Measurements from ENCODE around the gene NR1I3. TPM values are rescaled to one million over a fixed set of nuclear protein-coding genes. Genes with fewer than 3 reads are reported as not detected.

Gene NR1I3
- total and polyA plus RNA-seq, 2 of the 13 experiments (the other 11 are each of a cell fraction or from before 2014, with no cell fraction given), result 0.62 to 0.95 TPM

GRCh38 chr1:161235957-161236775 lies 1.8 kb downstream of the NR1I3 start:
- Histone ChIP-seq H2AFZ (ENCODE audit: low read length) (no peak overlapping the region), H3K79me2 (ENCODE audit: insufficient read depth, low read length) (no peaks in the 10 kb centered on the region), H3K4me3 (replicated peaks in 1 of 3; ENCODE audit: insufficient read depth in 1 of 3, low read depth in 2 of 3, low read length in 3 of 3) (no peak overlapping the region), H3K9ac (ENCODE audit: insufficient read depth, low read depth, low read length) (no peak overlapping the region), H3K9me3 (ENCODE audit: low read length) (no peaks in the 10 kb centered on the region), H3K27me3 (ENCODE audit: control insufficient read depth in 1 of 2, insufficient read depth in 2 of 2, low read length in 2 of 2) (peaks cover 0 to 3% of the 10 kb centered on the region in 2 experiments; a peak in 1 of 5 replicates), H4K20me1 (ENCODE audit: insufficient read depth, low read length) (no peaks in the 10 kb centered on the region), H3K36me3 (replicated peaks in 1 of 2; ENCODE audit: control insufficient read depth in 1 of 2, insufficient read depth in 2 of 2, low read length in 2 of 2) (0 out of 5 replicates have a peak, but pooled peaks cover 0 to under 1% of the 10 kb centered on the region in 2 experiments), H3K27ac (ENCODE audit: extremely low read length, insufficient read depth, low read length) (no peak overlapping the region), H3K4me2 (ENCODE audit: low read depth, low read length) (no peak overlapping the region), H3K4me1 (ENCODE audit: insufficient read depth, low read length) (peaks cover 42% of the 10 kb centered on the region)
- ChIA-PET POLR2A (interaction anchor here (1.2 to 4.2 kb wide), 2 partner anchors 12 to 18 kb away, joined by 3 to 52 read pairs; partner anchors contain the start of genes APOA2 and TOMM40L), CTCF (ENCODE audit: low intra/inter-chr PET ratio, low total read pairs) (no interaction called here)
- WGBS (ENCODE audit: low lambda C conversion rate), result 76% methylated on average over 3 of the region's 5 CpGs
- intact Hi-C loops (cut with micrococcal nuclease; ENCODE audit: unreplicated experiment) (no loop called here), in situ Hi-C loops (cut with HindIII; ENCODE audit: extremely low pct_ligation_motif_present, low pct_unique_long_range_greater_than_20kb) (no loop called here)
- BruUV-seq (replicated peaks), result no TSS peak
- ATAC-seq, result no peak; the same call in 2 of the 3 replicates
- TF ChIP-seq DRAP1 (CRISPR knock-in tag; IDR thresholded peaks at IDR 0.05), result no peak
- TF ChIP-seq ATF7 (IDR thresholded peaks at IDR 0.05), result peak; percentile 76
- TF ChIP-seq ATF7 (CRISPR knock-in tag; IDR thresholded peaks at IDR 0.05), result no peak
- no peak for TF ChIP-seq CCAR2 (optimal IDR thresholded peaks at IDR 0.05; ENCODE audit: low read depth, low read length)
- no peak for TF ChIP-seq TBX3 (IDR thresholded peaks at IDR 0.05; ENCODE audit: borderline replicate concordance)
- no peak for TF ChIP-seq NR2F1 (CRISPR knock-in tag; IDR thresholded peaks at IDR 0.05)
- no peak for TF ChIP-seq ZGPAT (CRISPR knock-in tag; IDR thresholded peaks at IDR 0.05)
- no peak for TF ChIP-seq CSRNP1 (CRISPR knock-in tag; IDR thresholded peaks at IDR 0.05)
- TF ChIP-seq SNAPC5 (CRISPR knock-in tag; IDR thresholded peaks at IDR 0.05; ENCODE audit: borderline replicate concordance), result no peak
- TF ChIP-seq CREB1 (IDR thresholded peaks at IDR 0.05), result peak; percentile 94
- no peak for TF ChIP-seq CREB1 (CRISPR knock-in tag; IDR thresholded peaks at IDR 0.05)
- no peak for TF ChIP-seq ZNF17 (CRISPR knock-in tag; IDR thresholded peaks at IDR 0.05)
- no peak for FAIRE-seq
- no peak for DNase-seq (ENCODE audit: low spot score)
